Endothelial cell of hepatic sinusoid (primary cell): Measurements from ENCODE around the gene NUDT3.
"Not testable (repeated sequence)": the region's sequence is repeated elsewhere in the genome, so short reads cannot be mapped to it uniquely, and the experiment has no call there.

Source experiments
- in situ Hi-C: cut with HindIII; loops from 2 replicates; pipeline ENCODE4 v1.10.0; 2017; ENCODE audit warnings: low sequenced_read_pairs

NUDT3 gene

GRCh38 chr6:34269658-34270341 is 122.7 kb downstream of the NUDT3 start:
- in situ Hi-C loops = not testable (repeated sequence)

DNA sequence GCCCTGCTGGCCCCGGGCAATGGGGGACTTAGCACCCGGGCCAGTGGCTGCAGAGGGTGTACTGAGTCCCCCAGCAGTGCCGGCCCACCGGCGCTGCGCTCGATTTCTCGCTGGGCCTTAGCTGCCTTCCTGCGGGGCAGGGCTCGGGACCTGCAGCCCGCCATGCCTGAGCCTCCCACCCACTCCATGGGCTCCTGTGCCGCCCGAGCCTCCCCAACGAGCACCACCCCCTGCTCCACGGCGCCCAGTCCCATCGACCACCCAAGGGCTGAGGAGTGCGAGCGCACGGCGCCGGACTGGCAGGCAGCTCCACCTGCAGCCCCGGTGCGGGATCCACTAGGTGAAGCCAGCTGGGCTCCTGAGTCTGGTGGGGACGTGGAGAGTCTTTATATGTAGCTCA is 123.3 kb downstream of the NUDT3 start:
- in situ Hi-C loops = not testable (repeated sequence)

GRCh38 chr6:34267746-34268145 is 124.7 kb downstream of the NUDT3 start:
- in situ Hi-C loops = no loop called here

GRCh38 chr6:34263484-34263883 is 129.0 kb downstream of the NUDT3 start:
- in situ Hi-C loops = not testable (repeated sequence)

- in situ Hi-C loops = no loop called here
These were observed 131.7 kb downstream of the NUDT3 start for GRCh38 chr6:34260576-34261267.

DNA sequence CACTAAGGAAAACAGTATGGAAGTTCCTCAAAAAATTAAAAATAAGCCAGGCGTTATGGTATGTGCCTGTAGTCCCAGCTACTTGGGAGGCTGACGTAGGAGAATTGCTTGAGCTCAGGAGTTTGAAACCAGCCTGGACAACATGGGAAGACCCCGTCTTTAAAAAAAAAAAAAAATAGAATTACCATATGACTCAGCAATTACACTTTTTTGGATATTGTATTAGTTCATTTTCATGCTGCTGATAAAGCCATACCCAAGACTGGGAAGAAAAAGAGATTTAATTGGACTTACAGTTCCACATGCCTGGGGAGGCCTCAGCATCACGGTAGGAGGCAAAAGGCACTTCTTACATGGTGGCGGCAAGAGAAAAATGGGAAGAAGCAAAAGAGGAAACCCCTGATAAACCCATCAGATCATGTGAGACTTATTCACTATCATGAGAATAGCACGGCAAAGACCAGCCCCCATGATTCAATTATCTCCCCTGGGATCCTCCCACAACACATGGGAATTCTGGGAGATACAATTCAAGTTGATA is 132.9 kb downstream of the NUDT3 start:
- in situ Hi-C loops = no loop called here

DNA sequence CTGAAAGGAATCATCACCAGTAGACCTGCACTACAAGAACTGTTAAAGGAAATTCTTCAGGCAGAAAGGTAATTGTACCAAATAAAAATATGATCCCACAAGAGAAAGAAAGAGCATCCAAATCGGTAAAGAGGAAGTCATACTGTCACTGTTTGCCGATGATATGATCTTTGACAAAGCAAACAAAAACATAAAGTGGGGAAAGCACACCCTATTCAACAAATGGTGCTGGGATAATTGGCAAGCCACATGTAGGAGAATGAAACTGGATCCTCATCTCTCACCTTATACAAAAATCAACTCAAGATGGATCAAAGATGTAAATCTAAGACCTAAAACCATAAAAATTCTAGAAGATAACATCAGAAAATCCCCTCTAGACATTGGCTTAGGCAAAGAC is 140.1 kb downstream of the NUDT3 start:
- in situ Hi-C loops = not testable (repeated sequence)

- in situ Hi-C loops = no loop called here
These were observed 142.8 kb downstream of the NUDT3 start for GRCh38 chr6:34249469-34250261.

GRCh38 chr6:34248727-34249468 is 143.6 kb downstream of the NUDT3 start, which contains the start of gene SMIM29:
Gene SMIM29 (minus strand): TSS chr6:34249006. CDS start chr6:34247791, 1,215 bp downstream.
- in situ Hi-C loops = no loop called here

DNA sequence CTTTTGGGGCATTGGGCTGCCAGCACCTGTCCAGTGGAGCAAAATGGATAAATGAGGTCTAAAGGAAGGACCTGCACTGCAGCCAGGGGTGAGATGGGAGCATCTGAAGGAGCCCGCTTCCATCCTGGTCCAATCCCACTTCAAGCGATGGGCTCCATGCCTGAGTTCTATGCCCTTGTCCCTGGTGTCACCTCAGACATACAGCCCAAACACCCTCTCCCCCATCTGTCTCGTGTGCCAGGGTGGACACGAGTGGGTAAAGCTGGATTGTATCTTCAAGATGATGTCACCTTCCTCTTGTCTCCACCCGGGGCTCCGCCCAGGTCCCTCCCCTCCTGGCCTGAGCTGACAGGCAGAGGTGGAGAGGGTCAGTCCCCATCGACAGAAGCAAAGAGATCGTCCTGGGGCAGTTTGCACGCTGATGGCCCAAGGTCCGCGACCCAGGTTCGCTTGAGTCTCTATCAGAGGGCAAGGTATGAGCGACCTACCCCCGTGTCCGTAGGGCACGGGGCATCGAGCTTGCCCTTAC is 144.2 kb downstream of the NUDT3 start:
- in situ Hi-C loops = no loop called here

DNA sequence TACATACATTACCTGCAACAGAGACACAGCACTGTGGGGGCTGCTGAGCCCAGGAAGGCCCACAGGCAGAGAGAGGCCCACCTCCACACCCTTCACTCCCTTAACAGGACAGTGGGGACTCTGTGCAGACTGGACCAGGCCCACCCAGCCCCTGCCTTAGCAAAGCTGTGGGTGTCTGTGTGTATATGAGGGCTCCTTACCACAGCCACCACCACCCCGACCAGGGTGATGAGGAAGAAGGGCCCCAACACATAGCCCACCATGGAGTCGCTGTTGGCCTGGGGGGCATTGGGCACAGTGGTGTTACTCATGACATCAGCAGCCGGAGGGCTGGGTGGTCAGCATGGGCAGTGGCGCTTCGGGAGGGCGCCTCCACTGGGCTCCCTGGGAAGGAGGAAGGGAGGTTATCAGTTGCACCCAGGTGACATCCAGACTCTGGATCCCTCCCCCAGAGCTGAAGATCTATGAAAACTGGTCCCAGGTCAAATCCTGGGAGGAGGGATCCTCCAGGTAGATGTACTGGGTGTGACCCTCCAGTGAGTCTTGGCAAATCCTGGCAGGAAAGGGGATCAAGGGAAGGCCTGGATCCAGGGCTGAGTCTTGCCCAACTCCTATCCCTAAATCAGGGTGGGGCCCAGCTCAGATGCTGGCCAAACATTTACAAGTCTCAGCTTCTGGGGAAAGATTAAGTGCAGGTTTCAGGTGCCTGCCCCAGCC is 144.8 kb downstream of the NUDT3 start:
- in situ Hi-C loops = no loop called here

DNA sequence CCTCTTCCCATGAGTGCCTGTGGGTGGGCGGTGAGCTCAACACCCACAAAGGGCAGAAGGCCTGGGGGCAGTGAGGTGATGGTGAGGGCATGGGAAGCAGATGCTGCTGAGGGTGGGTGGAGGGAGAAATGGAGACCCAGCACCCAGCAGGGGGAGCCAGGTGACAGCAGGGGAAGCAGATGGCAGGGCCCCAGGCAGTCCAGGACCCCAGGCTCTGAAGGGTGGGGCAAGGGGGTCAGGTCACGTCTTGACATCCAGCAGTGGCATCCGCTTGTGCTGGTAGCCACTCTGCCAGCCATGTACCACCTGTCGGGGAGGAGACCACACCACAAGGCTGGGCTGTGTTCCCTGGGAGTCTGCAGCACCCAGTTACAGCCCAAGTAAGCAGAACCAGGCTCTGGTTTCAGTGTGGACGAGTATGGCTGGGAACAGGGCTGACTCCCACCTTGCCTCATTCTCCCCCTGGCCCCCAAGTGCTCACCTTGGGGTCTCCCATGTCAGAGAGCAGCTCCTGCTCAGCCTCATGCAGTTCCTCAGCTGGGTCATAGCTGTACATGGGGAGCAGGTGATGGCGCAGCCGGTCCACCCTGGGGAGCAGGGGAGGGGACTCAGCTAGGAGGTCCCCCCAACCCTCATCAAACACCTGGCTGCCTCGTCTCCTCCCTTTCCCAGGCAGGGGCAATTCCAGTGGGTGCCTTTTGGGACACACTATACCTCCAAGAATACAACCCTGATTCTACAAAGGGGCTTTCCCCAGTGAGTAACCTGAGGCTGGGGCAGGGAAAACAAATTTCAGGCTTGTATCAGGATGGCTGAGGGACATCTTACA is 145.7 kb downstream of the NUDT3 start:
- in situ Hi-C loops = no loop called here

DNA sequence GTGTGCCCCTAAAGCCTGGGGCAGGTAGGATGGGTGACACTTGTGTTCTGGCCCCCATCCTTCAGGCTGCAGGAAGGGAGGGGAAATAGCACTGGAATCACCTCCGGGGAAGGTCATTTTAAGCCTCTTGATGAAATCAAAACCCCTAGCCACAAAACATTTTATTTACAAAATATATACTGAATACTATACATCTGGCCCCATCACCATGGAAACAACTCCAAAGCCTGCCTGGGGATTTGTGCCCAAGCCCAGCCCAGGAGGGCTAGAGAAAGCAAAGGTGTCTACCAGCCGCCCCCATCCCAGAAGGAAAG is 146.3 kb downstream of the NUDT3 start:
- in situ Hi-C loops = no loop called here

DNA sequence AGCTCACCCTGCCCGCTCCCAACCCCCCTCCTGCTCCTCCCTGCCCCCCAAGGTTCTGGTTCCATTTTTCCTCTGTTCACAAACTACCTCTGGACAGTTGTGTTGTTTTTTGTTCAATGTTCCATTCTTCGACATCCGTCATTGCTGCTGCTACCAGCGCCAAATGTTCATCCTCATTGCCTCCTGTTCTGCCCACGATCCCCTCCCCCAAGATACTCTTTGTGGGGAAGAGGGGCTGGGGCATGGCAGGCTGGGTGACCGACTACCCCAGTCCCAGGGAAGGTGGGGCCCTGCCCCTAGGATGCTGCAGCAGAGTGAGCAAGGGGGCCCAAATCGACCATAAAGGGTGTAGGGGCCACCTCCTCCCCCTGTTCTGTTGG is 146.7 kb downstream of the NUDT3 start:
- in situ Hi-C loops = not testable (repeated sequence)

DNA sequence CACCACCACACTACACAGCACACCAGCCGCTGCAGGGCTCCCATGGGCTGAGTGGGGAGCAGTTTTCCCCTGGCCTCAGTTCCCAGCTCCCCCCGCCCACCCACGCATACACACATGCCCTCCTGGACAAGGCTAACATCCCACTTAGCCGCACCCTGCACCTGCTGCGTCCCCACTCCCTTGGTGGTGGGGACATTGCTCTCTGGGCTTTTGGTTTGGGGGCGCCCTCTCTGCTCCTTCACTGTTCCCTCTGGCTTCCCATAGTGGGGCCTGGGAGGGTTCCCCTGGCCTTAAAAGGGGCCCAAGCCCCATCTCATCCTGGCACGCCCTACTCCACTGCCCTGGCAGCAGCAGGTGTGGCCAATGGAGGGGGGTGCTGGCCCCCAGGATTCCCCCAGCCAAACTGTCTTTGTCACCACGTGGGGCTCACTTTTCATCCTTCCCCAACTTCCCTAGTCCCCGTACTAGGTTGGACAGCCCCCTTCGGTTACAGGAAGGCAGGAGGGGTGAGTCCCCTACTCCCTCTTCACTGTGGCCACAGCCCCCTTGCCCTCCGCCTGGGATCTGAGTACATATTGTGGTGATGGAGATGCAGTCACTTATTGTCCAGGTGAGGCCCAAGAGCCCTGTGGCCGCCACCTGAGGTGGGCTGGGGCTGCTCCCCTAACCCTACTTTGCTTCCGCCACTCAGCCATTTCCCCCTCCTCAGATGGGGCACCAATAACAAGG is 147.3 kb downstream of the NUDT3 start:
- in situ Hi-C loops = not testable (repeated sequence)

DNA sequence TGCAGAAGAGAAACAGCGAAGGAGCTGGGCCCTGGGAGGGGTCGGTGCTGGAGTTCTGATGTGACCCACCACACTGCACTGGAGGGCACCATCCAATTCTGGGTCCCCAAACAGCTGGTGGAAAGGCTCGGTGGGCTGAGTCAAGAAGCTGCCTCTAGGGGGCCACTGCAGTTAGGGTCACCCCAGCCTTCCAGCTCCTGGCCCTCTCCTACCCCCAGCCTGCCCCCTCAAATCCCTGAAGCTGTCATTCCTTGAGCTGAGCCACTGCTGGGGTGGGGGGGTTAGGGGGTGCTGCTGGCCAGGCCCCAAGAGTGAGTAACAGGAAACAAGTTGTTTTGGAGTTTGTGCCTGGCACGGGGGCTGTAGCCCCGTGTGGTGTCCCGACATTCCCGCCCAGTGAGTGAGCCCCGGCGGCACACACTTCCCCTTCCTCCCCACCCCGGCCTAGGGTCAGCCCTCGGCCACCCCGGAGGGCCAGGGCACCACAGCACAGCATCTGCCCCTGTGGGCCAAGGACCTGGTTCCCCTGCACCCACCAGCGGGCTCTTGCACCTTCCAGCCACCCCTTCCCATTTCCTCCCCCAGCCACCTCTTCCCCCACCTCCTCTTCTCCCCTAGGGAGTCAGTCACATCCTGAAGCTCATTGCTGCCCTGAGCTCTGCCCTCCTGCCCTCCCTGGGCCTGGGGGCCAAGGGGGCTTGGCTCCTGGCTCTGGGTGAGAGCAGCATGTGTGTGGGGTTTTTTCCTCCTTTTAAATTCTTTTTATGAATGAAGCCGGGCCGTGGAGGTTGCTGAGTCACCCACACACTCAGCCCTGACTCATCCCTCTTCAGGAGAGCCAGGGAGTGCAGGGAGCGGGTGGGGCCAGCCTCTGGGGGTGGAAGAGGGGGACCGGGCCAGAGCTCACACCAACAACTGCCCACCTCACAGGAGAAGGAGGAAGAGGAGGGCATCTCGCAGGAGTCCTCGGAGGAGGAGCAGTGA is 148.3 kb downstream of the NUDT3 start:
- in situ Hi-C loops = no loop called here

GRCh38 chr6:34243131-34243771 is 149.2 kb downstream of the NUDT3 start:
- in situ Hi-C loops = no loop called here
